ENCODE measurements around the gene RDX. TPM values are rescaled to one million over a fixed set of nuclear protein-coding genes. Genes with fewer than 3 reads are reported as not detected.
"Not testable (repeated sequence)": the region's sequence is repeated elsewhere in the genome, so short reads cannot be mapped to it uniquely, and the experiment has no call there.

The RDX gene
- total RNA-seq, 2 donors from 2014 or later = 45.9 to 74.0 TPM

- Mint-ChIP-seq H3K27ac (no peak overlapping the region), H3K9me3 (no peaks in the 10 kb centered on the region), H3K36me3 (peaks cover 0 to 5% of the 10 kb centered on the region in 2 donors)
- DNase-seq (ENCODE audit: low spot score in 2 of 2) (no peak), ATAC-seq (no peak)
These were observed 18.1 kb upstream of the RDX start for GRCh38 chr11:110314366-110315095.

GRCh38 chr11:110312670-110313069, 16.3 kb upstream of the RDX start:
- Mint-ChIP-seq H3K36me3 (peaks cover 0 to 5% of the 10 kb centered on the region in 2 donors), H3K27ac (peak overlapping the region; percentile 51 to 78), H3K9me3 (no peaks in the 10 kb centered on the region)
- DNase-seq (ENCODE audit: low spot score in 2 of 2) = no peak
- ATAC-seq = no peak

- DNase-seq (ENCODE audit: low spot score in 2 of 2) (no peak), ATAC-seq (peak; percentile 86 to 90)
- peak overlapping the region; percentile 51 to 78 for H3K27ac Mint-ChIP-seq
- no peaks in the 10 kb centered on the region for H3K9me3 Mint-ChIP-seq
- H3K36me3 Mint-ChIP-seq = peaks cover 0 to 5% of the 10 kb centered on the region in 2 donors
These were observed 15.6 kb upstream of the RDX start for GRCh38 chr11:110311783-110312579.

DNA sequence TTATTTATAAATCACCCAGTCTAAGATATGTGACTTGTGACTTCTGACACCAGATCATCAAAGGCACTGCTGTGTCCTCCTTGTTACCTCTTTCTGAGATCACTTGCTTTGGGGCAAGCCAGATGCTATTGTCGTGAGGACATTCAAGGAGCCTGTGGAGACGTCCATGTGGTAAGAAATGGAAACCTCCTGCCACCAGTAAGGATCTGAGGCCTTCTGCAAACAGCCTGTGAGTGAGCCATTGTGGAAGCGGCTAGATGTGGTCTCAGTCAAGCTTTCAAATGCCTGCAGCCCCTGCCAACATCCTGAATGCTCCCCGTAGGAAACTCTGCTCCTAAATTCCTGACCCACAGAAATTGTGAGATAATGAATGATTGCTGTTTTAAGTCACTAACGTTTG, 11.7 kb upstream of the RDX start:
- ATAC-seq (no peak), DNase-seq (ENCODE audit: low spot score in 2 of 2) (no peak)
- Mint-ChIP-seq H3K27ac (no peak overlapping the region), H3K36me3 (peaks cover 0 to 5% of the 10 kb centered on the region in 2 donors), H3K9me3 (no peaks in the 10 kb centered on the region)

DNA sequence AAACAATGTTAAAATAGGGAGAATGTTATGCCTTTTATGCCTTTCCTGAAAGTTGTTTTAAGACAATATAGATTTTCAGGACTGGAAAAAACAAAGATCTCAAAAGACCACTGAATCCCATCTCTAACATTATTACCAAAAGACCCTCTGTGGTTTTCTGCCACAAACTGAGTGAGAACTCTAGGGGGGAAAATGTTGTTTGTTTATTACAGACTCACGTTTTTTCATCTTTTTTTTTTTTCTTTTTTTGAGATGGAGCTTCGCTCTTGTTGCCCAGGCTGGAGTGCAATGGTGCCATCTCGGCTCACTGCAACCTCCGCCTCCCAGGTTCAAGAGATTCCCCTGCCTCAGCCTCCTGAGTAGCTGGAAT, 9.6 kb upstream of the RDX start:
- H3K36me3 Mint-ChIP-seq; H3K27ac Mint-ChIP-seq; ATAC-seq; DNase-seq (ENCODE audit: low spot score in 2 of 2); H3K9me3 Mint-ChIP-seq: not testable (repeated sequence)

DNA sequence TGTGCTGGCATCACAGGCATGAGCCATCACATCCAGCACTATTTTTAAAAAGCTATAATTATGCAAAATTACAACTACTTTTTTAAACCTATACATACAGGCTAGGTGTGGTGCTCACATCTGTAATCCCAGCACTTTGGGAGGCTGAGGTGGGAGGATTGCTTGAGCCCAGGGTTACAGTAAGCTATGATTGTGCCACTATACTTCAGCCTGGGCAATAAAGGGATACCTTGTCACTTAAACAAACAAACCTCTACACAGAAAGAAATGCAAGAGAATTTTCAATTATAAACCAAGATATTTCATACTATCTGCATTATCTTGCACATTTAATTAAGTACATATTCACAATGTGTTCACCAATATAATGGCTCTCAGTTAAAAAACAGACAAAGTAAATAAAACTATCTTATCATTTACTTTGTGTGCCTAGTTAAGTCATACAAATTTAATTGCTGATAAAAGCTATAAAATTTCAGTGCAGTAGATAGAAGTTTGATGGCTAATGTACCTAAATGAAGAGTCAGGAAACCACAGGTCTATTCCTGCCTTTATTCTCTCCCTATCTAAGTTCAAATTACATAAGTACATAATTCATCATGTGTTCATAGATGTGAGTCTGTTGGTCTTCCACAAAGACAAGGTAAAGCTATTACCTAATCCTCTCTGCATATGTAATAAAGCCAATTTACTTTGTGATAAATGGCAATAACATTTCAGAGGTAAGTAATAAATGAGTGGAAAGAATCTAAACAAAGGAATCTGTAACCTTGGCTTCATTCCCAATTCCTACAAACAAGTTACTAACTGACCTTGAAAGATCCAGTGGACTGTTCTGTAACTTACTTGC, 9.0 kb upstream of the RDX start:
- Mint-ChIP-seq H3K27ac (no peak overlapping the region), H3K36me3 (peaks cover 0 to under 1% of the 10 kb centered on the region in 2 donors), H3K9me3 (no peaks in the 10 kb centered on the region)
- no peak for DNase-seq (ENCODE audit: low spot score in 2 of 2)
- no peak for ATAC-seq

DNA sequence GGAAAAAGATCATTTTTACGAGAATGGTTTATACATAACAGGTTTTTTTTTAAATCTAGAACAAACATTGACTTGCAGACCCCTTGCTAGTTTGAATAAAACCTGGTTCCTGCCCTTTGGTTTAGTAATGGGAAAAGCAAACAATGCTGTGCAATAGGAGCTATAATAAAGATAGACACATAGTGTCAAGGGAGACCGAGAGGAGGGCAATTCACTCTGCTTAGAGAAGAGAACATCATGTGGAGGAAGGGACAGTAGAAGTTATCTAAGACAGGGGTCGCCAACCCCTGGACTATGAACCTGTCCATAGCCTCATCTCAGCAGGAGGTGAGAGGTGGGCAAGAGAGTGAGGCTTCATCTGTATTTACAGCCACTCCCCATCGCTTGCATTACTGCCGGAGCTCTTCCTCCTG, 7.0 kb upstream of the RDX start:
- peaks cover 0 to 13% of the 10 kb centered on the region in 2 donors for H3K36me3 Mint-ChIP-seq
- peaks cover 3 to 12% of the 10 kb centered on the region in 2 donors for H3K9me3 Mint-ChIP-seq
- no peak overlapping the region for H3K27ac Mint-ChIP-seq
- DNase-seq (ENCODE audit: low spot score in 2 of 2) (no peak), ATAC-seq (no peak)

- ATAC-seq (no peak), DNase-seq (ENCODE audit: low spot score in 2 of 2) (no peak)
- H3K27ac Mint-ChIP-seq = no peak overlapping the region
- H3K36me3 Mint-ChIP-seq = peaks cover 0 to 13% of the 10 kb centered on the region in 2 donors
- peaks cover 3 to 12% of the 10 kb centered on the region in 2 donors for H3K9me3 Mint-ChIP-seq
These were observed 5.2 kb upstream of the RDX start for GRCh38 chr11:110301577-110301976.

DNA sequence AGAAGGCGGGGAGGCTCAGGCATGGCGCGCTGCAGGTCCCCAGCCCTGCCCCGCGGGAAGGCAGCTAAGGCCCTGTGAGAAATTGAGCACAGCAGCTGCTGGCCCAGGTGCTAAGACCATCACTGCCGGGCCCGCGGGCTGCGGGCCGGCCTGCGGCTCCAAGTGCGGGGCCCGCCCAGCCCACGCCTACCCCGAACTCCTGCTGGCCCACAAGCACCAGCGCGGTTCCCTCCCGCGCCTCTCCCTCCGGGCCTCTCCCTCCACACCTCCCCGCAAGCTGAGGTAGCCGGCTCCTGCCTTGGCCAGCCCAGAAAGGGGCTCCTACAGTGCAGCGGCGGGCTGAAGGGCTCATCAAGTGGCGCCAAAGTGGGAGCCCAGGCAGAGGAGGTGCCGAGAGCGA, 4.6 kb upstream of the RDX start:
- DNase-seq (ENCODE audit: low spot score in 2 of 2) = no peak
- Mint-ChIP-seq H3K36me3 (peaks cover 0 to 13% of the 10 kb centered on the region in 2 donors), H3K27ac (no peak overlapping the region), H3K9me3 (peaks cover 3 to 12% of the 10 kb centered on the region in 2 donors)
- ATAC-seq = no peak

- DNase-seq (ENCODE audit: low spot score in 2 of 2) (no peak), ATAC-seq (no peak)
- Mint-ChIP-seq H3K9me3 (peaks cover 3 to 12% of the 10 kb centered on the region in 2 donors), H3K27ac (no peak overlapping the region), H3K36me3 (peaks cover 5 to 29% of the 10 kb centered on the region in 2 donors)
These were observed 2.8 kb upstream of the RDX start for GRCh38 chr11:110299006-110299785.

DNA sequence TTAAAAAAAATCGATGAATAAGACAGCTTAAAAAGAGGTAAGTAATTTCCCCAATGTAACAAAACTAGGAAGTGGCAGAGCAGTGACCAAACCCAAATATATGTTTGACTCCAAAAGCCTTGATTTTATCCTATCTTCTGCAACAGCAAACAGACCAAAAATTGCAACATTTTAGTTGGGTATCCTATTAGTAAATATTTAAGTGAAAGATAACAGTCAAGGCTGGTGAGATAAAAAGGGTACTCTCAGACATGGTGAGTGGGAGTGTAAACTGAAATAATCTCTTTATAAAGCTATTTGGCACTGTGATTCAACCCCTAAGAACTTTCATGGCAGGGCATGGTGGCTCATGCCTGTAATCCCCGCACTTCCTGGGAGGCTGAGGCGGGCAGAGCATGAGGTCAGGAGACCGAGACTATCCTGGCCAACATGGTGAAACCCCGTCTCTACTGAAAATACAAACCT, 1.9 kb upstream of the RDX start:
- H3K9me3 Mint-ChIP-seq = peaks cover 3 to 12% of the 10 kb centered on the region in 2 donors
- peaks cover 5 to 36% of the 10 kb centered on the region in 2 donors for H3K36me3 Mint-ChIP-seq
- DNase-seq (ENCODE audit: low spot score in 2 of 2) (no peak), ATAC-seq (no peak)
- H3K27ac Mint-ChIP-seq = no peak overlapping the region

GRCh38 chr11:110297726-110298300, 1.4 kb upstream of the RDX start:
- Mint-ChIP-seq H3K9me3 (peaks cover 3 to 12% of the 10 kb centered on the region in 2 donors), H3K27ac (no peak overlapping the region), H3K36me3 (peaks cover 5 to 36% of the 10 kb centered on the region in 2 donors)
- no peak for ATAC-seq
- no peak for DNase-seq (ENCODE audit: low spot score in 2 of 2)

- H3K36me3 Mint-ChIP-seq = peaks cover 5 to 38% of the 10 kb centered on the region in 2 donors
- no peak for ATAC-seq
- peak overlapping the region in 1 of 2 donors; percentile 60 for H3K27ac Mint-ChIP-seq
- H3K9me3 Mint-ChIP-seq = peaks cover 3 to 12% of the 10 kb centered on the region in 2 donors
- no peak for DNase-seq (ENCODE audit: low spot score in 2 of 2)
These were observed 787 bp upstream of the RDX start for GRCh38 chr11:110297076-110297725.

DNA sequence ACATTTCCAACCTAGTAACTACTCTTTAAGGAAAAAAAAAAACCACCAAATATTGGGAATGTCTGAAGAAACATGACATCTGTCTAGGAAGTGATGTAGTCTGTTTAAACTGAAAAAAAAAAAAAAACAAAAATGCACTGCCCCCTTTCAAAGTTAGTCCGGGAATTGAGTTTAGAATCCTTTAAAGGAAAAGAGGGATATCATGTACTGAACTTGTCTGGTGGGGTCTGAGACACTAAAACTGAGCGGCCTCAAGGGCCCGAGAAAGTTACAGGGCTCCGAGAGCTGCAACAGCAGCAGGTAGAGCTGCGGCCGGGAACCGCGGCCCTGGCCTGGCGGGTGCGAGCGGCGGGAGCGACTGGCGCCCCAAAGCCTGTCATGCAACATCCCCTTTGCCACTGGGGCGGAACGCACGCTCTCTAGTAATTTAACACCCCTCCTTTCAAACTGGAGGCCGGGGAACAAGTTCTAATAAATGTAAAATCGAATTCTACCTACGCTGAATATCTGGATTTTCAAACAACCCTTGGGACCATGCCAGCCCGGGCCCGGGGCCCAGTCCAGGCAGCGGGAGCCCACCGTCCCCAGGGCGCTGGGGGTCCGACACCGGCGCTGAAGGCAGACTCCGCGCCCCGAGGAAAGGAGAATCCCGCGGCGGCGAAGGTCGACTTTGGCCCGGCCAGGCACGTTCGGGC, 736 bp downstream of the RDX start:
- peaks cover 3 to 12% of the 10 kb centered on the region in 2 donors for H3K9me3 Mint-ChIP-seq
- DNase-seq (ENCODE audit: low spot score in 2 of 2) (peak; percentile 58 to 65), ATAC-seq (peak; percentile 66 to 74)
- peaks cover 5 to 53% of the 10 kb centered on the region in 2 donors for H3K36me3 Mint-ChIP-seq
- peak overlapping the region; percentile 86 to 96 for H3K27ac Mint-ChIP-seq

GRCh38 chr11:110295086-110295485, 1.3 kb downstream of the RDX start:
- ATAC-seq (no peak), DNase-seq (ENCODE audit: low spot score in 2 of 2) (no peak)
- Mint-ChIP-seq H3K9me3 (peaks cover under 1 to 9% of the 10 kb centered on the region in 2 donors), H3K36me3 (peaks cover 5 to 49% of the 10 kb centered on the region in 2 donors), H3K27ac (peak overlapping the region; percentile 86 to 96)

All from activated naive CD4-positive, alpha-beta T cell treated with anti-CD3 and anti-CD28 coated beads, Interleukin-2, amount 50 U/mL, for 72 hours (primary cell).